ENCODE data around the gene CFB. TPM values are rescaled to one million over a fixed set of nuclear protein-coding genes. Genes with fewer than 3 reads are reported as not detected.

The CFB gene
- total and polyA plus RNA-seq, 4 experiments from 2014 or later = 0.64 TPM; not detected in 3

GRCh38 chr6:31956796-31957195, 10.9 kb downstream of the CFB start:
- H3K36me3 ChIP-seq (ENCODE audit: insufficient read depth, low read length) = peaks cover 71% of the 10 kb centered on the region
- peaks cover 18 to 42% (median 29%) of the 10 kb centered on the region in 4 donors for H3K4me1 Mint-ChIP-seq
- peak overlapping the region in 1 of 8 donors; percentile 94 for H3K4me3 Mint-ChIP-seq
- no peaks in the 10 kb centered on the region for H3K9me3 ChIP-seq (ENCODE audit: control insufficient read depth in 1 of 2, low read length in 2 of 2)
- no peaks in the 10 kb centered on the region for H3K27me3 Mint-ChIP-seq
- ChIA-PET CTCF (ENCODE audit: partially characterized antibody) (interaction anchor here (3.3 kb wide), 1 partner anchor 15 kb away, joined by 21 read pairs; the partner anchor contains the start of gene DXO), POLR2A (ENCODE audit: partially characterized antibody) (interaction anchor here (6.8 kb wide), 1 partner anchor 15 kb away, joined by 195 read pairs; the partner anchor contains the start of gene DXO)
- peaks cover 40 to 69% of the 10 kb centered on the region in 2 donors for H3K36me3 Mint-ChIP-seq
- peaks cover 35% of the 10 kb centered on the region for H3K4me1 ChIP-seq (ENCODE audit: insufficient read depth, low read length)
- H3K27ac Mint-ChIP-seq = peak overlapping the region in 4 of 7 donors; percentile 22 to 99 (median 80)
- DNase-seq = no peak
- intact Hi-C loops (cut with micrococcal nuclease) = loop anchor here (5.0 kb wide), 1 partner anchor 409 kb away; the partner anchor contains the start of genes ATP6V1G2 and NFKBIL1
- no peaks in the 10 kb centered on the region for H3K9me3 Mint-ChIP-seq
- H3K27me3 ChIP-seq (ENCODE audit: insufficient read depth, low read length) = no peaks in the 10 kb centered on the region
- H3K27ac ChIP-seq (ENCODE audit: low read depth, low read length) = peak overlapping the region; percentile 32
- no peak overlapping the region for H3K4me3 ChIP-seq (ENCODE audit: low read length in 2 of 2)

- Histone ChIP-seq H3K36me3 (ENCODE audit: insufficient read depth, low read length) (peaks cover 72% of the 10 kb centered on the region), H3K4me1 (ENCODE audit: insufficient read depth, low read length) (peaks cover 35% of the 10 kb centered on the region), H3K9me3 (ENCODE audit: control insufficient read depth in 1 of 2, low read length in 2 of 2) (no peaks in the 10 kb centered on the region), H3K4me3 (ENCODE audit: low read length in 2 of 2) (peak overlapping the region; percentile 86 to 95), H3K27me3 (ENCODE audit: insufficient read depth, low read length) (no peaks in the 10 kb centered on the region), H3K27ac (ENCODE audit: low read depth, low read length) (peak overlapping the region; percentile 98)
- ChIA-PET POLR2A (ENCODE audit: partially characterized antibody) (interaction anchor here (0.7 to 6.8 kb wide), 12 partner anchors 8 to 1014 kb away, joined by 3 to 195 read pairs (median 6); partner anchors contain the start of genes BAG6, DXO, NEU1 and TNF), CTCF (ENCODE audit: partially characterized antibody) (interaction anchor here (1.2 to 3.3 kb wide), 5 partner anchors 13 to 359 kb away, joined by 3 to 21 read pairs (median 6); partner anchors contain the start of gene DXO)
- H3K4me1 Mint-ChIP-seq = peaks cover 21 to 43% (median 32%) of the 10 kb centered on the region in 4 donors
- H3K9me3 Mint-ChIP-seq = no peaks in the 10 kb centered on the region
- no peak for DNase-seq
- H3K27ac Mint-ChIP-seq = peak overlapping the region; percentile 97 to 99 (median 98)
- intact Hi-C loops (cut with micrococcal nuclease) = loop anchor here (2.0 to 5.0 kb wide), 3 partner anchors 234 to 411 kb away; partner anchors contain the start of genes ATP6V1G2, GPANK1, GPSM3 and NFKBIL1
- peak overlapping the region; percentile 92 to 98 (median 96) for H3K4me3 Mint-ChIP-seq
- peaks cover 44 to 71% of the 10 kb centered on the region in 2 donors for H3K36me3 Mint-ChIP-seq
- H3K27me3 Mint-ChIP-seq = no peaks in the 10 kb centered on the region
These were observed 12.5 kb downstream of the CFB start for GRCh38 chr6:31958412-31958740.

GRCh38 chr6:31958741-31959739, 13.1 kb downstream of the CFB start, which contains the start of the genes NELFE and SKIC2:
NELFE (minus strand) TSS chr6:31958971; CDS start chr6:31958446, 525 bp downstream.
SKIC2 (plus strand) TSS chr6:31959175; CDS start chr6:31959193, 18 bp downstream.
- Histone ChIP-seq H3K4me1 (ENCODE audit: insufficient read depth, low read length) (peaks cover 35% of the 10 kb centered on the region), H3K36me3 (ENCODE audit: insufficient read depth, low read length) (peaks cover 72% of the 10 kb centered on the region), H3K4me3 (ENCODE audit: low read length in 2 of 2) (peak within 1 kb of the TSS; percentile 95), H3K9me3 (ENCODE audit: control insufficient read depth in 1 of 2, low read length in 2 of 2) (no peaks in the 10 kb centered on the region), H3K27ac (ENCODE audit: low read depth, low read length) (peak within 1 kb of the TSS; percentile 98), H3K27me3 (ENCODE audit: insufficient read depth, low read length) (no peaks in the 10 kb centered on the region)
- Mint-ChIP-seq H3K4me3 (peak within 1 kb of the TSS; percentile 92 to 98 (median 96)), H3K27ac (peak within 1 kb of the TSS; percentile 97 to 99 (median 98)), H3K27me3 (no peaks in the 10 kb centered on the region), H3K36me3 (peaks cover 42 to 71% of the 10 kb centered on the region in 2 donors), H3K4me1 (peaks cover 21 to 43% (median 32%) of the 10 kb centered on the region in 4 donors), H3K9me3 (no peaks in the 10 kb centered on the region)
- CTCF ChIA-PET (ENCODE audit: partially characterized antibody) = interaction anchor here (0.6 to 3.3 kb wide), 7 partner anchors 10 to 1168 kb away, joined by 3 to 21 read pairs (median 6); partner anchors contain the start of gene DXO
- POLR2A ChIA-PET (ENCODE audit: partially characterized antibody) = interaction anchor here (0.6 to 6.8 kb wide), 27 partner anchors 9 to 1602 kb away, joined by 3 to 195 read pairs (median 3); partner anchors contain the start of genes ABHD16A, BAG6, DXO and EHMT2
- DNase-seq = peak; percentile 98 to 99 (median 99)
- intact Hi-C loops (cut with micrococcal nuclease) = loop anchor here (1.0 to 5.0 kb wide), 6 partner anchors 13 to 412 kb away; partner anchors contain the start of genes ATF6B, ATP6V1G2, DXO and GPANK1

GRCh38 chr6:31961616-31962015, 15.7 kb downstream of the CFB start:
- Mint-ChIP-seq H3K4me3 (peak overlapping the region in 2 of 8 donors; percentile 1 to 10), H3K27ac (peak overlapping the region; percentile 22 to 97 (median 66)), H3K36me3 (peaks cover 29 to 78% of the 10 kb centered on the region in 2 donors), H3K4me1 (peaks cover 21 to 43% (median 32%) of the 10 kb centered on the region in 4 donors), H3K27me3 (no peaks in the 10 kb centered on the region), H3K9me3 (no peaks in the 10 kb centered on the region)
- DNase-seq = no peak
- Histone ChIP-seq H3K36me3 (ENCODE audit: insufficient read depth, low read length) (peaks cover 70% of the 10 kb centered on the region), H3K4me3 (ENCODE audit: low read length in 2 of 2) (no peak overlapping the region), H3K27me3 (ENCODE audit: insufficient read depth, low read length) (no peaks in the 10 kb centered on the region), H3K4me1 (ENCODE audit: insufficient read depth, low read length) (peaks cover 35% of the 10 kb centered on the region), H3K9me3 (ENCODE audit: control insufficient read depth in 1 of 2, low read length in 2 of 2) (no peaks in the 10 kb centered on the region), H3K27ac (ENCODE audit: low read depth, low read length) (no peak overlapping the region)
- intact Hi-C loops (cut with micrococcal nuclease) = no loop called here
- ChIA-PET POLR2A (ENCODE audit: partially characterized antibody) (interaction anchor here (6.8 kb wide), 1 partner anchor 10 kb away, joined by 195 read pairs; the partner anchor contains the start of gene DXO), CTCF (ENCODE audit: partially characterized antibody) (no interaction called here)

GRCh38 chr6:31963921-31964320, 18.0 kb downstream of the CFB start:
- no peaks in the 10 kb centered on the region for H3K27me3 ChIP-seq (ENCODE audit: insufficient read depth, low read length)
- no peak for DNase-seq
- Mint-ChIP-seq H3K9me3 (no peaks in the 10 kb centered on the region), H3K36me3 (peaks cover 40 to 84% of the 10 kb centered on the region in 2 donors), H3K27ac (peak overlapping the region in 3 of 7 donors; percentile 24 to 79 (median 64)), H3K27me3 (no peaks in the 10 kb centered on the region), H3K4me3 (no peak overlapping the region), H3K4me1 (peaks cover 14 to 30% (median 22%) of the 10 kb centered on the region in 4 donors)
- no peak overlapping the region for H3K27ac ChIP-seq (ENCODE audit: low read depth, low read length)
- ChIA-PET POLR2A (ENCODE audit: partially characterized antibody) (interaction anchor here (1.0 to 2.1 kb wide), 2 partner anchors 8 to 11 kb away, joined by 4 to 7 read pairs; partner anchors contain the start of gene DXO), CTCF (ENCODE audit: partially characterized antibody) (interaction anchor here (2.2 kb wide), 1 partner anchor 12 kb away, joined by 8 read pairs; no protein-coding TSS in a partner anchor)
- peaks cover 79% of the 10 kb centered on the region for H3K36me3 ChIP-seq (ENCODE audit: insufficient read depth, low read length)
- H3K4me1 ChIP-seq (ENCODE audit: insufficient read depth, low read length) = peaks cover 18% of the 10 kb centered on the region
- intact Hi-C loops (cut with micrococcal nuclease) = no loop called here
- no peak overlapping the region for H3K4me3 ChIP-seq (ENCODE audit: low read length in 2 of 2)
- no peaks in the 10 kb centered on the region for H3K9me3 ChIP-seq (ENCODE audit: control insufficient read depth in 1 of 2, low read length in 2 of 2)

GRCh38 chr6:31965700-31966099, 19.8 kb downstream of the CFB start:
- peak in 1 of 5 donors; percentile 37 for DNase-seq
- H3K27ac ChIP-seq (ENCODE audit: low read depth, low read length) = no peak overlapping the region
- H3K4me1 ChIP-seq (ENCODE audit: insufficient read depth, low read length) = peaks cover 10% of the 10 kb centered on the region
- H3K9me3 ChIP-seq (ENCODE audit: control insufficient read depth in 1 of 2, low read length in 2 of 2) = no peaks in the 10 kb centered on the region
- ChIA-PET POLR2A (ENCODE audit: partially characterized antibody) (interaction anchor here (0.6 kb wide), 1 partner anchor 15 kb away, joined by 3 read pairs; no protein-coding TSS in a partner anchor), CTCF (ENCODE audit: partially characterized antibody) (no interaction called here)
- H3K4me3 ChIP-seq (ENCODE audit: low read length in 2 of 2) = no peak overlapping the region
- intact Hi-C loops (cut with micrococcal nuclease) = no loop called here
- Mint-ChIP-seq H3K9me3 (no peaks in the 10 kb centered on the region), H3K27ac (peak overlapping the region in 1 of 7 donors; percentile 25), H3K36me3 (peaks cover 48 to 89% of the 10 kb centered on the region in 2 donors), H3K4me3 (no peak overlapping the region), H3K4me1 (peaks cover 8 to 26% (median 17%) of the 10 kb centered on the region in 4 donors), H3K27me3 (no peaks in the 10 kb centered on the region)
- no peaks in the 10 kb centered on the region for H3K27me3 ChIP-seq (ENCODE audit: insufficient read depth, low read length)
- peaks cover 88% of the 10 kb centered on the region for H3K36me3 ChIP-seq (ENCODE audit: insufficient read depth, low read length)
